LNCaP clone FGC (cell line): ENCODE data around the gene NFKB2.

Experiments used
- DNase-seq: peaks from one replicate; pipeline ENCODE4 v3.0.0-alpha.2; 2011; ENCODE audit warnings: low read depth
- H3K4me3 ChIP-seq: 2 replicates; pipeline ENCODE4 v1.5.1; 2011; ENCODE audit warnings: mild to moderate bottlenecking, low read depth, low read length, control low read depth
- TF ChIP-seq, protein P1 (sequence below): IDR thresholded peaks from 2 replicates; pipeline ENCODE4 v1.5.1; 2012; ENCODE audit warnings: mild to moderate bottlenecking; ENCODE audit not compliant: control insufficient read depth, insufficient read depth; ENCODE audit errors: extremely low read depth

NFKB2 gene

DNA sequence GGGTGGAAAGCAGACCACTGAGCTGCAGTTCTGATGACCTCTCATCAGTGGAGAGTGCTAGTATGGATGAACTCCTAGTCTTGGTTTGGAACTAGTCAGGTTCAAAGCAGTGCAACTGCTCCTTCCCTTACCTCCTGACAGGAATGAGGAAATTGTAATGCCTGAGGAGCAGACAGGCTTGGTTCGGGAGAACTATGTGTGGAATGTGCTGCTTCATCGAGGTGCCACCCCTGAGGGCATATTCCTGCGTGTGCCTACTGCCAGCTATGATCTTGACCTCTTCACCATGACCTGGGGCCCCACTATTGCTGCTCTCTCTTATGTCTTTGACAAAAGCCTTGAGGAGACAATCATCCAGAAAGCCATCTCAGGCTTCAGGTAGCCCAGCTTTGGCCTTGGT lies 27.4 kb upstream of the NFKB2 start:
- no peak overlapping the region for H3K4me3 ChIP-seq
- TF ChIP-seq, protein P1, sequence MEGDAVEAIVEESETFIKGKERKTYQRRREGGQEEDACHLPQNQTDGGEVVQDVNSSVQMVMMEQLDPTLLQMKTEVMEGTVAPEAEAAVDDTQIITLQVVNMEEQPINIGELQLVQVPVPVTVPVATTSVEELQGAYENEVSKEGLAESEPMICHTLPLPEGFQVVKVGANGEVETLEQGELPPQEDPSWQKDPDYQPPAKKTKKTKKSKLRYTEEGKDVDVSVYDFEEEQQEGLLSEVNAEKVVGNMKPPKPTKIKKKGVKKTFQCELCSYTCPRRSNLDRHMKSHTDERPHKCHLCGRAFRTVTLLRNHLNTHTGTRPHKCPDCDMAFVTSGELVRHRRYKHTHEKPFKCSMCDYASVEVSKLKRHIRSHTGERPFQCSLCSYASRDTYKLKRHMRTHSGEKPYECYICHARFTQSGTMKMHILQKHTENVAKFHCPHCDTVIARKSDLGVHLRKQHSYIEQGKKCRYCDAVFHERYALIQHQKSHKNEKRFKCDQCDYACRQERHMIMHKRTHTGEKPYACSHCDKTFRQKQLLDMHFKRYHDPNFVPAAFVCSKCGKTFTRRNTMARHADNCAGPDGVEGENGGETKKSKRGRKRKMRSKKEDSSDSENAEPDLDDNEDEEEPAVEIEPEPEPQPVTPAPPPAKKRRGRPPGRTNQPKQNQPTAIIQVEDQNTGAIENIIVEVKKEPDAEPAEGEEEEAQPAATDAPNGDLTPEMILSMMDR, result no peak
- no peak for DNase-seq

DNA sequence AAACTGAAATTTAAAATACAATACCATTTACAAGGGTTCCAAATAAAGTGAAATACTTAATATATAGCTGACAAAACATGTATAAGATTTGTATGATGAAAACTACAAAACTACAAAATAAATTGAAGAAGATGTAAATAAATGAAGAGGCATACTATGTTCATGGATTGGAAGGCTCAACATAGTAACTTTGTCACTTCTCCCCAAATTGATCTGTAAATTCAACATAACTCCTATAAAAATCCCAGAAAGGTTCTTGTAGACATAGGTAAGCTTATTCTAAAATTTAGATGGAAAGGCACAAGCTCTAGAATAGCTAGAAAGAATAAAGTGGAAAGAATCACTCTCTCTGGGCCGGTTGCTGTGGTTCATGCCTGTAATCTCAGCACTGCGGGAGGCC lies 24.2 kb upstream of the NFKB2 start:
- H3K4me3 ChIP-seq, result no peak overlapping the region
- DNase-seq, result no peak
- TF ChIP-seq, protein P1, result no peak

DNA sequence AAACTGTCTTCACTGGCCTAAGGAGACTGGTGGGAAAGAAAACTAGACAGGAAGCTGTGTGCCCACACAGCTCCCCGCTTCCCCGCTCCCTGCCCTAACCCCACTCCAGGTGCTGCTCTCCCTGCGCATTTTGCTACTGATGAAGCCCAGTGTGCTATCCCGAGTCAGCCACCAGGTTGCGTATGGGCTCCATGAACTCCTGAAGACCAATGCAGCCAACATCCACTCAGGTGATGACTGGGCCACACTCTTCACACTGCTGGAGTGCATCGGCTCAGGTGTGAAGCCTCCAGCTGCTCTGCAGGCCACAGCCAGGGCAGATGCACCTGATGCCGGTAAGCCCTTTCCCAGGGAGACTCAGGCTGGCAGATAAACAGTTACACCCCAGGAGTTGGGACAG lies 20.3 kb upstream of the NFKB2 start:
- no peak overlapping the region for H3K4me3 ChIP-seq
- DNase-seq, result no peak
- TF ChIP-seq, protein P1, result no peak

DNA sequence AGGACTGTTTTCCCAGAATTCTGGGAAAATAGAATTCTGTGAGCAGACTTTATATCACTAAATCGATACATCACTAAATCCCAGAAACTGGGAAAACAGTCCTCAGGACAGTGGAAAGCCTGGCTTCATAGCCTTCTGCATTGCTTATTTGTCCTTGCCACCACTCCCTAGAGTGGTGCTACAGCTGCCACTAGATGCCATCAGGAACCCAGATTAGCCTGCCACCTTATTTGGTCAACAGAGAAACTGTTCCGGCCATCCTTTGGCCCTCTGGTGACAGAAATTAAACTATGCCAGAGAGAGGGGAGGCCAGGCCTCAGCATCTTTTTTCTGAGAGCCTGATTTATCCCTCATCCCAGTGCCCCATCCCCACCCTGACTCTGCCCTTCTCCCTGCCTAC lies 19.6 kb upstream of the NFKB2 start:
- TF ChIP-seq, protein P1, result no peak
- no peak for DNase-seq
- no peak overlapping the region for H3K4me3 ChIP-seq

DNA sequence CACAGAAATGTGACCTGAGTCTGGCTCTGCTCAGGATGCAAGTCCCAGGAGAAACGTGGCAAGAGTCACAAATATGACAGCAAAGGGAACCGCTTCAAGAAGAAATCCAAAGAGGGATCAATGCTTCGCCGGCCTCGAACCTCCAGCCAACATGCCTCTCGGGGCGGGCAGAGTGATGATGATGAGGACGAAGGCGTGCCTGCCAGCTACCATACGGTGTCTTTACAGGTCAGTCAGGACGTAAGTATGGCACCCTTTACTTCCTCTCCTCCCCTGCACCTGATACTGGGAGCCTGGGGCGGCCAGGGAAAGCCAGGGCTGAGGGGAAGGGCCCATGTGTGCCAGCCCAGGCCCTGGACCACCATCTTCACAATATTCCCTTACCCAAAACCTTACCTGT lies 18.6 kb upstream of the NFKB2 start:
- TF ChIP-seq, protein P1, result no peak
- no peak for DNase-seq
- no peak overlapping the region for H3K4me3 ChIP-seq

DNA sequence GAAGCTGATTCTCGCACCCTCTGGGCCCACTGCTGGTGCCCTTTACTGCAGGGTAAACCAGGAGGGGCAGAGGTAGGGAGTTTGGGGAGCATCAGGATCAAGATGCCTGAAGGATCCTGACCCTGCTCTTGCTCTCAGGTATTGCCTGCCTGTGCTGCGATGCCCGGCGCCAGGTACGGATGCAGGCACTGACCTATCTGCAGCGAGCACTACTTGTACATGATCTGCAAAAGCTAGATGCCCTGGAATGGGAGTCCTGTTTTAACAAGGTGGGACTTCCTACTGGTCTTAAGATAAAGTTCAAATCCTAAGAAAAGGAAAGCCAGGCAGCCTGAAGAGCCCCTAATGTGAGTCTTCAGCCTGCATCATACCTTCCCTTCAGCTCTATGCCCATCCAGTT lies 16.1 kb upstream of the NFKB2 start:
- no peak overlapping the region for H3K4me3 ChIP-seq
- TF ChIP-seq, protein P1, result no peak
- DNase-seq, result no peak

DNA sequence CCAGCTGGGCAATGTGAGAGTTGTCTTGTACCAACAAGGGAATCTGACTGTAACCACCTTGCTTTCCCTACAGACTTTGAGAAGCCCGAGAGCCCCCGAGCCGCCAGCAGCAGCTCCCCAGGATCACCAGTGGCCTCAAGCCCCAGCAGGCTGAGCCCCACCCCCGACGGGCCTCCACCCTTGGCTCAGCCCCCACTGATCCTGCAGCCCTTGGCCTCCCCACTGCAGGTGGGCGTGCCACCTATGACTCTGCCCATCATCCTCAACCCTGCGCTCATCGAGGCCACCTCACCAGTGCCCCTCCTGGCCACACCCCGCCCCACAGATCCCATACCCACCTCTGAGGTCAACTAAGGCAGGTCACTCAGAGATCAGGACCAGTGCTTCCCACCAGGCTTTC lies 13.5 kb upstream of the NFKB2 start:
- no peak for DNase-seq
- no peak overlapping the region for H3K4me3 ChIP-seq
- TF ChIP-seq, protein P1, result no peak
